Astrocyte of the cerebellum (primary cell): Measurements from ENCODE around the gene RIPK1.
A peak's percentile ranks its signal among the peaks of the same experiment; 100 is the strongest.

Experiments
- DNase-seq: peaks from one replicate; pipeline ENCODE4 v3.0.0-alpha.2; 2011; ENCODE audit warnings: low read depth
- H3K4me3 ChIP-seq: 2 replicates; pipeline ENCODE4 v1.5.1; 2011; ENCODE audit warnings: mild to moderate bottlenecking, low read depth, low read length, moderate library complexity
- in situ Hi-C: cut with HindIII; loops from 2 replicates; pipeline ENCODE4 v1.10.0; 2017; ENCODE audit warnings: low sequenced_read_pairs
- TF ChIP-seq, protein P1 (sequence below): IDR thresholded peaks from 2 replicates; pipeline ENCODE4 v1.5.1; 2012; ENCODE audit warnings: low read length, low read depth, moderate library complexity, mild to moderate bottlenecking; ENCODE audit errors: missing control alignments

RIPK1 gene

DNA sequence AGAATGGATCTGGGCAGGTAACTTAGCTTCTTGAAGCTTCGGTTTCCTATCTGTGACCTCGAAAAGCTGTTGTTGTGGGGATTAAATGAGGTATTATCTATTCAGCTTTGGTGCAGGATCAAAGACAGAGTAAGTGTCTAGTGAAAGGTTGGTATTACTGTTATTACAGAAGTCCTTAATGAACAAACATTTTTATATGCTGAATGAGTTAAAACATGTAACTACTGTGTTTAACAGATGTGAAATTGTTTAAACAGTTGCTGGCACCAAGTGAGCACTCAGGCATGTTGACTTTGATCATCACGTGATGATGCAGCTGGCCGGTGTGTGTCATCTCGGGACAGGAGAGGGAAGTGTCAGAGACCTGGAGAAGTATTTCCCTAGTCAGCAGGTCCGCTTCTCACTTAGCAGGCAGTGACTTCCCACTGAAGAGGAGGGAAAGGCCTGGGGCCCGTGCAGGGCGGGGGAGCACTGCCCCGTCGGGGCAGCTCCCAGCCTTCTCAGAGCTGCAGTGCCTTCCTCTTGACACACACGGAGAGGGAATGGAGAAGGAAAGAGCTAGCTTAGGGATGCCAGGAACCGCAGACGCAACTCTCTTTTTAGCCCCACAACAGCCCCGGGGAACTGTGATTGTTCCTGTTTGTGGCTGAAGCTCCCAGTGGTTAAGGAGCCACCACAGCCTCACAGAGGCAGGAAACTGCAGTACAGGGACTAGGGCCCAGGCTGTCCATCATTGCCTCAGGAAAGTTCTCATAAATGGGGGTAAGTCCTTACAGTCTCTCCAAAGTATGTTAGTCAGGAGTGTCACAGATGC is 71.0 kb downstream of the RIPK1 start:
- no peak for DNase-seq
- no peak overlapping the region for H3K4me3 ChIP-seq
- TF ChIP-seq, protein P1, sequence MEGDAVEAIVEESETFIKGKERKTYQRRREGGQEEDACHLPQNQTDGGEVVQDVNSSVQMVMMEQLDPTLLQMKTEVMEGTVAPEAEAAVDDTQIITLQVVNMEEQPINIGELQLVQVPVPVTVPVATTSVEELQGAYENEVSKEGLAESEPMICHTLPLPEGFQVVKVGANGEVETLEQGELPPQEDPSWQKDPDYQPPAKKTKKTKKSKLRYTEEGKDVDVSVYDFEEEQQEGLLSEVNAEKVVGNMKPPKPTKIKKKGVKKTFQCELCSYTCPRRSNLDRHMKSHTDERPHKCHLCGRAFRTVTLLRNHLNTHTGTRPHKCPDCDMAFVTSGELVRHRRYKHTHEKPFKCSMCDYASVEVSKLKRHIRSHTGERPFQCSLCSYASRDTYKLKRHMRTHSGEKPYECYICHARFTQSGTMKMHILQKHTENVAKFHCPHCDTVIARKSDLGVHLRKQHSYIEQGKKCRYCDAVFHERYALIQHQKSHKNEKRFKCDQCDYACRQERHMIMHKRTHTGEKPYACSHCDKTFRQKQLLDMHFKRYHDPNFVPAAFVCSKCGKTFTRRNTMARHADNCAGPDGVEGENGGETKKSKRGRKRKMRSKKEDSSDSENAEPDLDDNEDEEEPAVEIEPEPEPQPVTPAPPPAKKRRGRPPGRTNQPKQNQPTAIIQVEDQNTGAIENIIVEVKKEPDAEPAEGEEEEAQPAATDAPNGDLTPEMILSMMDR, result no peak
- in situ Hi-C loops, result loop anchor here (25.0 kb wide), 1 partner anchor 848 kb away; no protein-coding TSS in a partner anchor

DNA sequence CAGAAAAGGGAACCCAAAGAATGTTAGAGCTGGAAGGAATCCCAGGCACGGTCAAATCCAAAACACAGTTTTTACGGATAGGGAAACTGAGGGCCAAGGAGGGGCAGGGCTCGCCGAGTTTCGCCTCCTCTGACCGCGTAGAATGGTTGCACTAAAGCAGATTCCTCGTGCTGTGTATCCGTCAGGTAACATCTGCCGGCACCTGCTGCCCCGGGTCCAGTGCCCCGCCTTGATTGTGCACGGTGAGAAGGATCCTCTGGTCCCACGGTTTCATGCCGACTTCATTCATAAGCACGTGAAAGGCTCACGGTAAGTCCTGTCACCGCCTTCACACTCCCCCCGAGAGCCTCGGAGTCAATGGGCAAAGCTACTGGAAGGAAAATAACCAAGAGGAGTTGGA is 71.9 kb downstream of the RIPK1 start:
- in situ Hi-C loops, result loop anchor here (25.0 kb wide), 1 partner anchor 847 kb away; no protein-coding TSS in a partner anchor
- DNase-seq, result no peak
- H3K4me3 ChIP-seq, result no peak overlapping the region
- TF ChIP-seq, protein P1, result no peak

DNA sequence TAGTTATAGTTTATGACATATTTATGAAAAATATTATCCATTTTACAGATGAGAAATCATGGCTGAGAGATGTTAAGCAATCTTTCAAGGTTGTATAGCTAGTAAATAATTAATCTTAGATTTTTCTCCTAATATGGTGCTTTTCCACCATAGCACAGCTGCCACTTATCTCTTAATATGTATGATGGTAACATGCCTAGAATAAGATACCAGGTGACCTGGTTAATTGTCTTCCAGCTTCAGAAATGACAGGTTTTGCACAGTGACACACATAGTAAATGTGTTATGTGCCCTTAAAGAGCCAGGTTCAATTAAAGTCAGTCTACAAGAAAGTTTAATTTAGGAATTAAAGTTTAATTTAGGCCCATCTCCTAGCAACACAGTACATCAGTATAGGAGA is 74.2 kb downstream of the RIPK1 start:
- in situ Hi-C loops, result loop anchor here (25.0 kb wide), 1 partner anchor 845 kb away; no protein-coding TSS in a partner anchor
- no peak overlapping the region for H3K4me3 ChIP-seq
- TF ChIP-seq, protein P1, result no peak

DNA sequence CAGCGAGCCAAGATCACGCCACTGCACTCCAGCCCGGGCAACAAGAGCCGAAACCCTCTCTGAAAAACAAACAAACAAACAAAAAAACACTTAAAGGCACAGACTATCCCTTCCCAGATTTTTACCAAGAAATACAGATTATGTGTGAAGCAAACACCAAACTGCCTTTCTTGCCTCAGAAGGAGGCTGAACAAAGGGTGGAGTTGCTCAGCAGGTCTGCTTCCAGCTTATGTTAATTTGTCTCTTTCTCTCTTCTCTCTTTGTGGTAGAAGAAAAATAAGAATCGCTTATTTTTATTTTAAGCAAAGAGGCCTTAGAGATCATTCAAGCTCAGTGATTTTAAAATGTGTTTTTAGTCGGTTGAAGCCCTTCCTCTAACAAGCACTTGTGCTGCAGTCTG is 74.9 kb downstream of the RIPK1 start:
- TF ChIP-seq, protein P1, result no peak
- H3K4me3 ChIP-seq, result no peak overlapping the region
- DNase-seq, result no peak
- in situ Hi-C loops, result loop anchor here (25.0 kb wide), 1 partner anchor 844 kb away; no protein-coding TSS in a partner anchor

More for the DNA sequence above, 74.2 kb downstream of the RIPK1 start:
- no peak for DNase-seq

DNA sequence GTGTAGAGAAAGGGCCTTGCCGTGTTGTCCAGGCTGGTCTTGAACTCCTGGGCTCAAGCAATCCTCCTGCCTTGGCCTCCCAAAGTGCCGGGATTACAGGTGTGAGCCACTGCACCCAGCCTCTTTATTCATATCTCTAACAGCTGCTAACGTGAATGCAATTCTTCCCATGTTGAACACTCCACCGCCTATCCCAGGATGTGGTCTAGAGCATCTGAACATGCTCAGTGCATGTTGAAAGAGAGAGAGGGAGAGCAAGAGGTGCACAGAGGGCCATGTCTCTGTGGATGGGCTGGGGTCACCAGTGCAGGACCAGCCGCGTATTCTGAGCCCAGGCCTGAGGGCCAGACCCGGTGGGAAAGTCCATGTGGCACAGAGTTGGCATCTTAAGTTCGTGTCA is 76.3 kb downstream of the RIPK1 start:
- in situ Hi-C loops, result loop anchor here (25.0 kb wide), 1 partner anchor 843 kb away; no protein-coding TSS in a partner anchor

DNA sequence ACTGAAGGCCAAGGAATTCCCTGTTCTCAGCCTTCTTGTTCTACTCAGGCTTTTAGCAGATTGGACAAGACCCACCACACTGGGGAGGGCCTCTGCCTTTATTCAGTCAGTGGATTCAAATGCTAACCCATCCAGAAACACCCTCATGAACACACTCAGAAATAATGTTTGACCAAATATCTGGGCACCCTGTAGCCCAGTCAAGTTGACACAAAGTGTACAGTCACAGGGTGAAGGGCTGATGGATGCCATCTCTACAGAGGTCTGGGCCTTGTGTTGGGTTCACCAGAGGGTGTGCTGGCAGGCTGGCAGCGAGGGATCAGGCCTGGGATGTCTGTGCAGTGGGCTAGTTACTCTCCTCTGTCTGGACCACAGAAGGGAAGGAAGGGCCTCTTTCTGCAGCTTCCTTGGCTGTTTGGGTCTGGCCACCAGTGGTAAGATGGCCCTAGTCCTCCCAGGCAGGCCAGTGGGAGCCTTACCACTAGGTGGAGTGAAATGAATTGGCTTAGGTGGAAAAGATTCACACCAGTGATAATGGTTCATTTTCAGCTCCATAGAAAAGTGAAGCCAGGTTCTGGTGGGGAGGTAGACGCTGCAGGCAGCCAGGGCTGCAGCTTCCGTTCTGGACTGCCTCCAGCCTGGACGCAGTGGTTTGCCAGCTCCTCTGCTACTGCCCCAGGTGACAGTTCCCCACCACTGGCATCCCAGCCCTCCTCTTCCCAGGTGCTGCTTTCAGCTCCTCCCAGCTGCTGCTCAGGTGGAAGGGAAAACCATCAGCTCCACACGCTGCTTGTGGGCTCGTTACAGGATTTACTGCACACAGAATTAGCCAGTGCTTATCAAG is 79.8 kb downstream of the RIPK1 start:
- TF ChIP-seq, protein P1, result peak; percentile 13
- DNase-seq, result no peak
- in situ Hi-C loops, result loop anchor here (25.0 kb wide), 1 partner anchor 839 kb away; no protein-coding TSS in a partner anchor
- H3K4me3 ChIP-seq, result no peak overlapping the region

More for the DNA sequence above, 76.3 kb downstream of the RIPK1 start:
- no peak for DNase-seq
- TF ChIP-seq, protein P1, result no peak
- H3K4me3 ChIP-seq, result no peak overlapping the region
